H1 (cell line): Measurements from ENCODE around the gene BBS9. TPM values are rescaled to one million over a fixed set of nuclear protein-coding genes. Genes with fewer than 3 reads are reported as not detected.
"Not testable (repeated sequence)": the region's sequence is repeated elsewhere in the genome, so short reads cannot be mapped to it uniquely, and the experiment has no call there.

Experiments
- CTCF ChIA-PET: fragments of 300-600 bp; sonication (Branson Sonifier 250); formaldehyde crosslinking; loops from one replicate; lab custom pipeline; 2021; ENCODE audit not compliant: partially characterized antibody; lab: Charles Lee
- POLR2A ChIA-PET: fragments of 300-600 bp; sonication (Branson Sonifier 250); formaldehyde crosslinking; loops from one replicate; lab custom pipeline; 2021; ENCODE audit warnings: inconsistent platforms; ENCODE audit not compliant: partially characterized antibody; lab: Charles Lee
- DNase-seq, 2 experiments: peaks; one replicate each; pipeline versions ENCODE4 v3.0.0 to v3.0.0-alpha.2; 2010 to 2022; ENCODE audit warnings: low spot score in 2 of 2, low read depth in 1 of 2, mixed read lengths in 1 of 2
- FAIRE-seq: peaks from 2 replicates; lab custom pipeline; 2011; peaks lifted over from hg19 to GRCh38; lab: Jason Lieb, UNC
- H2AFZ ChIP-seq: 2 replicates; pipeline ENCODE4 v1.8.1; 2012; ENCODE audit warnings: low read length, inconsistent platforms
- H2AK5ac ChIP-seq: 2 replicates; pipeline ENCODE4 v1.6.1; 2013; ENCODE audit warnings: low read depth, low read length
- H2BK120ac ChIP-seq: replicated peaks from 2 replicates; pipeline ENCODE3; 2013; ENCODE audit warnings: low read depth, low read length, inconsistent platforms
- H2BK12ac ChIP-seq: 2 replicates; pipeline ENCODE4 v1.6.1; 2013; ENCODE audit warnings: low read depth, low read length
- H2BK15ac ChIP-seq: 2 replicates; pipeline ENCODE4 v1.6.1; 2013; ENCODE audit warnings: low read length
- H2BK20ac ChIP-seq: 2 replicates; pipeline ENCODE4 v1.6.1; 2013; ENCODE audit warnings: low read length
- H2BK5ac ChIP-seq: 2 replicates; pipeline ENCODE4 v1.6.1; 2013; ENCODE audit warnings: low read depth, low read length
- H3K14ac ChIP-seq: 2 replicates; pipeline ENCODE4 v1.6.1; 2013; ENCODE audit warnings: inconsistent platforms; ENCODE audit not compliant: insufficient read length
- H3K18ac ChIP-seq: 2 replicates; pipeline ENCODE4 v1.6.1; 2013; ENCODE audit warnings: low read length; ENCODE audit errors: extremely low read depth
- H3K23ac ChIP-seq: 2 replicates; pipeline ENCODE4 v1.6.1; 2013; ENCODE audit warnings: inconsistent platforms; ENCODE audit not compliant: insufficient read length
- H3K23me2 ChIP-seq: 2 replicates; pipeline ENCODE4 v1.6.1; 2013; ENCODE audit warnings: low read depth, low read length
- H3K27ac ChIP-seq: 2 replicates; pipeline ENCODE4 v1.6.1; 2011; ENCODE audit warnings: low read depth, low read length, inconsistent platforms
- H3K27me3 ChIP-seq, 4 experiments: replicated peaks in 1 of 4; 1 replicate in 1 of 4; 2 replicates in 3 of 4; pipeline versions ENCODE4 v1.6.1 to v1.8.1; 2011 to 2013; ENCODE audit warnings: low read length in 3 of 4, mild to moderate bottlenecking in 3 of 4, inconsistent platforms in 2 of 4, mixed read lengths in 2 of 4, moderate library complexity in 1 of 4; ENCODE audit not compliant: control insufficient read depth in 3 of 4, insufficient read depth in 3 of 4; ENCODE audit errors: extremely low read depth in 1 of 4
- H3K36me3 ChIP-seq, 4 experiments: 2 replicates each; pipeline versions ENCODE4 v1.6.1 to v1.8.1; 2011 to 2013; ENCODE audit warnings: mild to moderate bottlenecking in 4 of 4, low read length in 3 of 4, moderate library complexity in 2 of 4, control low read depth in 1 of 4, inconsistent platforms in 1 of 4; ENCODE audit not compliant: insufficient read depth in 4 of 4, control insufficient read depth in 2 of 4
- H3K4ac ChIP-seq: replicated peaks from 2 replicates; pipeline ENCODE3; 2013; ENCODE audit warnings: low read length, low read depth, mixed read lengths, inconsistent platforms; ENCODE audit not compliant: insufficient read length
- H3K4me1 ChIP-seq, 4 experiments: replicated peaks in 1 of 4; 1 replicate in 1 of 4; 2 replicates in 3 of 4; pipeline versions ENCODE4 v1.6.1 to v1.8.1; 2011 to 2013; ENCODE audit warnings: low read length in 3 of 4, inconsistent platforms in 2 of 4, mixed read lengths in 1 of 4; ENCODE audit not compliant: insufficient read depth in 4 of 4, control insufficient read depth in 3 of 4
- H3K4me2 ChIP-seq, 2 experiments: 2 replicates each; pipeline versions ENCODE4 v1.6.1 to v1.8.1; 2011 to 2013; ENCODE audit warnings: low read depth in 2 of 2, low read length in 2 of 2, control low read depth in 1 of 2, inconsistent platforms in 1 of 2, mild to moderate bottlenecking in 1 of 2; ENCODE audit not compliant: insufficient read depth in 1 of 2
- H3K4me3 ChIP-seq, 4 experiments: fragments of 200-600, 300-600 bp in 1 of 4; sonication (generic), shearing (Covaris generic), sonication (Bioruptor Twin) in 1 of 4; 2 replicates each; pipeline versions ENCODE4 v1.5.1 to v1.8.1; 2011 to 2016; ENCODE audit warnings: low read length in 4 of 4, low read depth in 3 of 4, control low read depth in 2 of 4, inconsistent platforms in 2 of 4, mild to moderate bottlenecking in 2 of 4, mixed read lengths in 1 of 4, moderate library complexity in 1 of 4; ENCODE audit not compliant: insufficient read depth in 2 of 4; ENCODE audit errors: extremely low read depth in 1 of 4
- H3K56ac ChIP-seq: replicated peaks from 2 replicates; pipeline ENCODE3; 2013; ENCODE audit warnings: low read depth, mild to moderate bottlenecking, mixed read lengths, low read length, inconsistent platforms; ENCODE audit not compliant: insufficient read length
- H3K79me1 ChIP-seq: 2 replicates; pipeline ENCODE4 v1.6.1; 2013; ENCODE audit warnings: low read depth, low read length, control low read depth
- H3K79me2 ChIP-seq, 2 experiments: 2 replicates each; pipeline versions ENCODE4 v1.6.1 to v1.8.1; 2012 to 2013; ENCODE audit warnings: low read length in 2 of 2, mild to moderate bottlenecking in 2 of 2, inconsistent platforms in 1 of 2; ENCODE audit not compliant: insufficient read depth in 2 of 2, control insufficient read depth in 1 of 2
- H3K9ac ChIP-seq, 4 experiments: replicated peaks in 1 of 4; 1 replicate in 1 of 4; 2 replicates in 3 of 4; pipeline versions ENCODE4 v1.6.1 to v1.8.1; 2011 to 2013; ENCODE audit warnings: low read depth in 3 of 4, low read length in 3 of 4, control low read depth in 2 of 4, mild to moderate bottlenecking in 2 of 4, moderate library complexity in 2 of 4, inconsistent platforms in 1 of 4; ENCODE audit errors: extremely low read depth in 1 of 4
- H3K9me3 ChIP-seq, 2 experiments: 2 replicates each; pipeline versions ENCODE4 v1.6.1 to v1.8.1; 2012 to 2013; ENCODE audit warnings: mild to moderate bottlenecking in 2 of 2, moderate library complexity in 2 of 2, control low read depth in 1 of 2, inconsistent platforms in 1 of 2, low read depth in 1 of 2, low read length in 1 of 2, mixed read lengths in 1 of 2; ENCODE audit not compliant: insufficient read depth in 2 of 2
- H4K20me1 ChIP-seq, 2 experiments: replicated peaks in 1 of 2; 2 replicates each; pipeline versions ENCODE3 to v1.8.1; 2011 to 2013; ENCODE audit warnings: inconsistent platforms in 2 of 2, low read length in 2 of 2, mild to moderate bottlenecking in 1 of 2; ENCODE audit not compliant: insufficient read depth in 2 of 2, control insufficient read depth in 1 of 2
- H4K5ac ChIP-seq: 2 replicates; pipeline ENCODE4 v1.6.1; 2013; ENCODE audit warnings: low read length, low read depth, mixed read lengths, inconsistent platforms; ENCODE audit not compliant: insufficient read length
- H4K8ac ChIP-seq: 2 replicates; pipeline ENCODE4 v1.8.0; 2013; ENCODE audit warnings: mild to moderate bottlenecking, moderate library complexity, low read length, inconsistent platforms; ENCODE audit not compliant: insufficient read depth; ENCODE audit errors: extremely low read depth
- H4K91ac ChIP-seq: replicated peaks from 2 replicates; pipeline ENCODE3; 2013; ENCODE audit warnings: low read length, mixed read lengths, inconsistent platforms; ENCODE audit not compliant: insufficient read length
- WGBS, 2 experiments: shearing (Covaris generic) in 1 of 2; methylation state at CpG; one replicate each; pipeline versions ENCODE4 v1.1.6 to v1.1.7; 2013 to 2015; ENCODE audit warnings: low lambda C conversion rate in 2 of 2, mixed read lengths in 2 of 2, inconsistent platforms in 1 of 2, low coverage in 1 of 2, missing lambda C conversion rate in 1 of 2; ENCODE audit not compliant: insufficient replicate concordance in 2 of 2, insufficient coverage in 1 of 2, insufficient read length in 1 of 2; ENCODE audit errors: extremely low coverage in 1 of 2, missing lambda C conversion rate in 1 of 2; 5-methylcytosine and 5-hydroxymethylcytosine counted together
- polyA plus RNA-seq, 7 experiments: library from polyadenylated mRNA; depleted of rRNA in 3 of 7; stranded (reverse) in 5 of 7; unstranded in 2 of 7; fragments of >200 nt in 5 of 7; fragments of 200-250 nt in 2 of 7; gene quantifications; 1 replicate in 5 of 7; 2 replicates in 1 of 7; 4 replicates in 1 of 7; pipeline versions ENCODE4 v1.2.1 to v1.2.3, GENCODE V29; 2011 to 2013; ENCODE audit warnings: missing spikeins in 2 of 7, mixed read lengths in 2 of 7
- total RNA-seq: library from RNA; stranded (reverse); fragmentation: NEBNext Ultra II Directional; extraction: Animal tissue kit (Norgen Biotek cat#: 25700); gene quantifications from 2 replicates; pipeline ENCODE4 v1.2.1, GENCODE V29; 2021

BBS9 gene
- total and polyA plus RNA-seq, 2 of the 8 experiments (the other 6 are each of a cell fraction or from before 2014, with no cell fraction given): 22.3 to 37.0 TPM

- H3K4me1 ChIP-seq, H3K79me1 ChIP-seq, H2BK20ac ChIP-seq, H3K14ac ChIP-seq, H3K36me3 ChIP-seq, H2AK5ac ChIP-seq, H4K91ac ChIP-seq, H2BK120ac ChIP-seq, POLR2A ChIA-PET, H3K79me2 ChIP-seq, H3K23me2 ChIP-seq, FAIRE-seq, H3K56ac ChIP-seq, H3K27ac ChIP-seq, H2BK15ac ChIP-seq, H2BK5ac ChIP-seq, H4K5ac ChIP-seq, H3K27me3 ChIP-seq, H3K9ac ChIP-seq, H4K8ac ChIP-seq, H3K4me3 ChIP-seq, H2BK12ac ChIP-seq, H3K4ac ChIP-seq, H2AFZ ChIP-seq, H3K4me2 ChIP-seq, H3K18ac ChIP-seq, H4K20me1 ChIP-seq, H3K23ac ChIP-seq, DNase-seq: not testable (repeated sequence)
- CTCF ChIA-PET: interaction anchor here (1.5 kb wide), 1 partner anchor 14 kb away, joined by 3 read pairs; no protein-coding TSS in a partner anchor
- WGBS, 2 experiments: 90% methylated on average over 21 of the region's 33 CpGs; no CpG with 5 or more reads in 1 of the 2 experiments
- H3K9me3 ChIP-seq: peaks cover 18 to 20% of the 10 kb centered on the region in 2 experiments; a peak in 3 of 4 replicates
Measured at GRCh38 chr7:33303978-33304557, 174.7 kb downstream of the BBS9 start.
